SK-N-SH treated with all-trans-retinoic acid at 6 μM for 48 hours (cell line): Measurements from ENCODE around the gene ZNF774.

Experiments
- OSR1 ChIP-seq: fragments of 250-450 bp; sonication (Bioruptor Pico); IDR thresholded peaks from 2 replicates; pipeline ENCODE4 v1.8.0; 2022; ENCODE audit warnings: moderate library complexity, mild to moderate bottlenecking, inconsistent platforms
- TCF4 ChIP-seq: fragments of 250-450 bp; sonication (Bioruptor Pico); IDR thresholded peaks from 2 replicates; pipeline ENCODE4 v1.8.0; 2021; ENCODE audit warnings: mild to moderate bottlenecking, moderate library complexity, borderline replicate concordance
- TSHZ2 ChIP-seq: fragments of 250-450 bp; sonication (Bioruptor Pico); IDR thresholded peaks from 2 replicates; pipeline ENCODE4 v1.5.0; 2020; ENCODE audit warnings: mild to moderate bottlenecking, moderate library complexity
- ZC3H10 ChIP-seq: fragments of 250-450 bp; sonication (Bioruptor Pico); IDR thresholded peaks from 2 replicates; pipeline ENCODE4 v1.5.1; 2021; ENCODE audit warnings: mild to moderate bottlenecking, moderate library complexity

- TF ChIP-seq TCF4 (CRISPR knock-in tag) (no peak), OSR1 (CRISPR knock-in tag) (no peak), TSHZ2 (CRISPR knock-in tag) (no peak), ZC3H10 (CRISPR knock-in tag) (no peak)
These were observed 41.0 kb downstream of the ZNF774 start for GRCh38 chr15:90393040-90393439.
